ENCODE measurements around the gene AGAP1.
A peak's percentile ranks its signal among the peaks of the same experiment; 100 is the strongest.

The AGAP1 gene

DNA sequence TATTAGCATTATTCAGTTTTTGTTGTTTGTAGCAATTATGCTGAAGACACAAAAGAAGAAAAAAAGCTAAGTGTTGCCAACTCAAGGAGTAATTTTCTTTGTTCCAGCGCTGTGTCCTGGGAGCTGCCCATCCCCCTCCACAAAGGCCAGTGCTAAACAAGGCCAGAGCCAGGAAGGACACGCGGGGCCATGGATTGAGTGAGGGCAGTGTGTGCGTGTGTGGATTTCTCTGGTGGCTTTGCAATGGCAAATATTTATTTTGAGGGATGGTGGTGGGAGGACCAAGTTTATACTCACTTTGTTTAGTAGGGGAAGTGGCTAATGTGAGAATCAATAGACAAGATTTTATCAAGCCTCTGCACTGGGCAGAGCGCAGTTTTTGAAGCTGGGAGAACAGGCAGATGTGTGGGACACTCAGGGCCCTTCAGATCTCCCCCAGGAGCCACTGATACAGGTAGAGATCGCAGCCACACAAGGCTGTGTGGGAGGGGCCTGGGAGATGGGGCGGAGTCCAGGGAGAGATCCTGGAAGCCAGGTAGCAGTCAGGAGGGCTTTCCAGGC, 11.4 kb downstream of the AGAP1 start:
- intact Hi-C loops (cut with DNase I): loop anchor here (10.0 kb wide), 2 partner anchors 50 to 240 kb away; no protein-coding TSS in a partner anchor
- peak in 2 of 10 donors; percentile 32 to 55 for DNase-seq

DNA sequence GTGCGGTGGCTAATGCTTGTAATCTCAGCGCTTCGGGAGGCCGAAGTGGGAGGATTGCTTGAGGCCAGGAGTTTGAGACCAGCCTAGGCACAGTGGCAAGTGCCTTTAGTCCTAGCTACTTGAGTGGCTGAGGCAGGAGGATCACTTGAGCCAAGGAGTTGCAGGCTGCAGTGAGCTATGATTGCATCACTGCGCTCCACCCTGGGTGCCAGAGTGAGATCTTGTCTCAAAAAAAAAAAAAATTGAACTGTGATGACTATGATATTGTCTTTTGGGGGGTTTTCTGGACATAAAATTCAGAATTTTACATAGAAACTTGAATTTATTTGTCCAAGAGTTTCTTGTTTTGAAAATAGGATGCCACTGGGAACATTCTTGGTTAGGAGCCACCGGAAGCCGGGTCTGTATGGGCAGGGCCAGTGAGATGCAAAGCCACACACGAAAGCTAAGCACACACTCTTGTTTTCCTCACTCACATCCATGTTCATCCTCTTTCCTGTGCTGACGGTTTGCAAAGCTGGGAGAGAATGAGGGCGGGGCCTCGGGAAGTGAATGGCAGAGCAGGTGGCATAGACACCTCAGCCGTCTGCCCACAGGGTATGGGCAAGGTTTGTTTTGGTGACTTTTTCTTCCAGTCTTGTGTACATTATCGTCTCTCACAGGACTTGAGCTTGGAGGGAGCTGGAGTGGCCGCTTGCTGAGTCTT, 12.6 kb downstream of the AGAP1 start:
- no peak for DNase-seq
- intact Hi-C loops (cut with DNase I): loop anchor here (10.0 kb wide), 2 partner anchors 48 to 238 kb away; no protein-coding TSS in a partner anchor

GRCh38 chr2:235506997-235507615, 13.3 kb downstream of the AGAP1 start:
- intact Hi-C loops (cut with DNase I): loop anchor here (10.0 kb wide), 2 partner anchors 48 to 238 kb away; no protein-coding TSS in a partner anchor
- DNase-seq: no peak

DNA sequence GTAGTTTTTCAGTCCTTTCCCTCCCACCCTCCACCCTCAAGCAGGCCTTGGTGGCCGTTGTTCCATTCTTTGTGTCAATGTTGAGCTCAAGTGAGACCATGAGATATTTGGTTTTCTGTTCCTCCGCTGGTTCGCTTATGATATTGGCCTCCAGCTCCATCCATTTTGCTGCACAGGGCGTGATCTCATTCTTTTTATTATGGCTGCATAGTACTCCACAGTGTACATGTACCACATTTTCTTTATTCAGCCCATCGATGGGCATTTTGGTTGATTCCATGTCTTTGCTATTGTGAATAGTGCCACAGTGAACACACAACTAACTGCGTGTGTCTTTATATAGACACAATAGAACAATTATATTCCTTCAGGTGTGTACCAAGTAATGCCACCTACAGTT, 14.1 kb downstream of the AGAP1 start:
- no peak for DNase-seq
- intact Hi-C loops (cut with DNase I): loop anchor here (10.0 kb wide), 2 partner anchors 47 to 237 kb away; no protein-coding TSS in a partner anchor

- intact Hi-C loops (cut with DNase I): loop anchor here (10.0 kb wide), 2 partner anchors 46 to 236 kb away; no protein-coding TSS in a partner anchor
- no peak for DNase-seq
These were observed 14.7 kb downstream of the AGAP1 start for GRCh38 chr2:235508371-235509160.

DNA sequence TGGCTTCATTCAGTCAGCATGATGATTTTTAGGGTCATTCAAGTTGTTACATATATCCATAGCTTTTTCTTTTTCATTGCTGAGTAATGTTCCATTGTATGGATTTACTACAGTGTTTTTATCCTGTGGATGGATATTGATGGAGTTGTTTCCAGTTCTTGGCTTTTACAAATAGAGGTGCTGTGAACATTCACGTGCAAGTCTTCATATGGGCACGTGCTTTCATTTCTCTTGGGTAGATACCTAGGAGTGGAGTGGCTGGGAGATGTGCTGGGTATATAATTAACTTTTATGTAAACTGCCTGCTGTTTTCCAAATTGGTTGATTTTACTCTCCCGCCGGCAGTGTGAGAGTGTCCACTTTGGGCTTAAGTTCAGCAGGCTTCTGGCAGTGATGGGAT, 16.5 kb downstream of the AGAP1 start:
- intact Hi-C loops (cut with DNase I): no loop called here
- DNase-seq: no peak

DNA sequence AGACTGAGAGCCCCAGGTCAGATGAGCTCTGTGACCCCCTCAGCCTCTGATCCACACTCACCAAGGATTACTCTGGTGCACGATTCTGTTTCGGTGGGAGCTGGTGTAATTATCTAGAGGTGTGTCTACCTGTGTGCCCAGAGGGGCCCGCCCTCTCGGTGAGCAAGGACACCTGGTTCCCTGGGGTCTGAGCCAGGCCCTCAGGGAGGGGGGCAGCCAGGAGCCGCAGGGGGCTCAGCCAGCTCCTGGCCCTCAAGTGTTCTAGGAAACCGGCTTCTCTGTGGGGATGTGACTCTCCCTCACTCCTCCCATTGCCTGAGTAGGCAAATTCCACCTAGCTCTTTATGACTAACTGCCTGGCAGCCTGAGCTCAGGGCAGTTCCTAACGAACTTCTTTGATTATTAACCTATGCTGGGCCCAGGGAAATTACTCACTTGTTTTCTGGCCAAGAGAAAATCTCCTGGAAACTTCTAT, 17.4 kb downstream of the AGAP1 start:
- DNase-seq: no peak
- intact Hi-C loops (cut with DNase I): no loop called here

- no peak for DNase-seq
- intact Hi-C loops (cut with DNase I): no loop called here
These were observed 18.2 kb downstream of the AGAP1 start for GRCh38 chr2:235511751-235512698.

DNA sequence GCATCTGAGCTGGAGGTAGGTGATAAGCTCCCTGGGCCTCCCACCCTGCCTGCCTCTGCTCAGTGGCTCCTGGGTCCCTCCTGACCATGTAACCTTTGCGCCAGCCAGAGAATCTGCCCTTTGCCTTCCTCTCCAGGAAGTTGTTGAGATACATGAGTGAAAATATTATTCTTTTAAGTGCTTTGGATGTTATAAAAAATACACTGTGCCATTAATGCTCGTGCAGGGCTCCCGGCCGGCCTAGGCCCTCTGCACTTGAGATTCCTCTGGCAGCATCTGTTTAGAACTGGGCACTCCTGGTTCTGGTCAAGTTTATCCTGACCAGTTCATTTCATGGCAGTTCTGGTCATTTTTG, 18.8 kb downstream of the AGAP1 start:
- intact Hi-C loops (cut with DNase I): no loop called here
- DNase-seq: peak in 1 of 10 donors; percentile 35

DNA sequence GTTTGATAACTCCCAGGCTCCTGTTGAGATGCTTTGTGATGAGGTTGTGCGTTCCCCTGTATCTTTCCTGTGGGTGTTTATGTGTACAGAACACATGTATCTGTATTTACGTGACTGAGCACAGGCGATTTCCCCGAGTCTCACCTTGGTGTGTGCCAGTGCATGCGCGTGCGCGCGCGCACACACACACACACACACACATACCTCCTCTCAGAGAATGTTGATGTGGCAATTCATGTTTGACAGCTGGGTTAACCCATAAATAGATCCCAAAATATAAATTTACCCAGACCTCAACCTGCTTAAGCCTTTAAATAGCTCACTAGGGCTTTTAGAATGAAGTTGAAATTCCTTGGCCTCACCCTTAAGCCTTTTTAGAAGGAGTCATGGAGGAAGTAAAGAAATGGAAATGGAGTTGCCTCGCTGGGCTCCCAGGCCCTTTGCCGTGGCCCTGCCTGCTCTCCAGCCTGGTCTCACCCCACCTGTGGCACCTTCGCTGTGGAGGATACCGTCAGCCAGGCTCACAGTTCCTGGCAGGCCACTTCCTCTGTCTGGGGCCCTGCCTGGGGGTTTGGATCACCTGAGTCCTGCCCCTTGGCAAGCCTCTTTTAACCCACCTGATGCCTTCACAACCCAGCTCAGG, 20.3 kb downstream of the AGAP1 start:
- peak in 1 of 10 donors; percentile 45 for DNase-seq
- intact Hi-C loops (cut with DNase I): no loop called here

- DNase-seq: no peak
- intact Hi-C loops (cut with DNase I): no loop called here
These were observed 21.0 kb downstream of the AGAP1 start for GRCh38 chr2:235514627-235515363.

DNA sequence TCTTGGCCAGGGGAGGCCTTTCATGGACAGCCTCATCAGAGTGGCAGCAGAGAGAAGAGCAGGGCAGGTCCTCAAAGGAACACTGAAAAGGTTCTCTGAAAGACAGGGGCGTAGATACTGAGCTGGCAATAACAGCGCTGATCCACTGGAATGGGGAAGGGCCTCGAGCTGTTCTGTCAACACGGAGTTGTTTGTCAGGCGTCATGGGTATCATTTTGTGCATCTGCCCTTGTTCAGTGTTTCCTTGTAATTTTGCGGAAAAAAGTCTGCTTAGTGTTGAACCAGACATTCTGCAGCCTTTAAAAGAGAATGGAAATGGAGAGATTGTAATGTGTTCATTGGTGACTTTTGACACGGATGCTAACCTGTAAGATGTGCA, 21.5 kb downstream of the AGAP1 start:
- intact Hi-C loops (cut with DNase I): no loop called here
- peak in 1 of 10 donors; percentile 32 for DNase-seq

DNA sequence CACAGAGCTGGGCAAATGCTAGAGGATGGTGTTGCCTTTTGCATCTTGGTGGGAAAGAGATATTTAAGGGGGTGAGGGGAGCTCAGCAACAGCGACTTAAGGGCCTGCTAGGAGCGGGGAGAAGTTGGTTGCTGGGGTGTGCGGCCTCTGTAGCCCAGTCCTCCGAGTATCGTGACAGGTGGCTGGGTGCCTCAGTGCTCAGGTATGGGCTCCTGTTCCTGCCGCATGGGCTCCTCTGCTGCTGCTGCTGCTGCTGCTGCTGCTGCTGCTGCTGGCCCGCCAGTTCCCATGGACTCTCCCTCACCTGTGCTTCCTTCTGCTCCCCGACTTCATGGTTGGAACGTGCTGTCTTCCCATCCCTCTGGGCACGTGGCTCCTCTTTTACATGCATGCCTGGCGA, 22.0 kb downstream of the AGAP1 start:
- intact Hi-C loops (cut with DNase I): no loop called here
- DNase-seq: peak in 1 of 10 donors; percentile 17

- no peak for DNase-seq
- intact Hi-C loops (cut with DNase I): no loop called here
These were observed 22.4 kb downstream of the AGAP1 start for GRCh38 chr2:235516257-235516656.

- intact Hi-C loops (cut with DNase I): no loop called here
- DNase-seq: peak in 1 of 10 donors; percentile 61
These were observed 24.7 kb downstream of the AGAP1 start for GRCh38 chr2:235518322-235519090.

DNA sequence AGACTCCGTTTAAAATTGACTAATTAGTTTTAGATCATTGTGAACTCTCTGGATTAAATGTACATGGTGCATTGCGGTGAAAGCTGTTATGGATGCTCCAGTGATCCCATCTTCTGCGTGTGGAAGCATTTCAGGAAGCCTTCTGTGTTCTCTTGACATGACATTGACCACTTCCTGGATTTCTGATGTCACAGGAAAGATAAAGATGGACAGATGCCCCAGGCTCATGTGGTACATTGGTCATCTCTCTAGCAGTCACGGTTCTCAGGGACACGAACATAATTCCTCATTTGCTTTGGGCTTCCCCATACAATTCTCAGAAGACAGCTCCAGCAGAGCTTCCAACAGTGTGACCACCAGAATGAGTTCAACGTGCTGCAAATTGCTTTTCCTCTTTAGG, 26.9 kb downstream of the AGAP1 start:
- DNase-seq: no peak
- intact Hi-C loops (cut with DNase I): no loop called here

DNA sequence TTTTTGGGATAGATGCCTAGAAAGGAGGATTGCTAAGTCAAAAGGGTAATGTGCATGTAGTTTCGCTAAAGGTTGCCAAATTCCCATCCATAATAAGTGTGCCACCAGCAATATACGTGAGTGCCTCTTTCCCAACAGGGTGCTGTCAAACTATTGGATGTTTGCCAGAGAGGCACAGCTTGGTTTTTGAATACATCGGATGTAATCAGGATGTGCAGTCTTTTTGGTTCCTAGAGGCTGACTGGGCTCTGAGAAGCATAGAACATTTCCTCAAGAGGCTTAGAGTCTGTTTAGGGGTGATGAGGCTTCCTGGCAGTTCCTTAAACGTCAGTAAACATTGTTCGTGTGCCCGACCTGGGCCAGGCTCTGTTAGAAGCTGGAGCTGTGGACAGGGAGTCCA, 28.0 kb downstream of the AGAP1 start:
- no peak for DNase-seq
- intact Hi-C loops (cut with DNase I): no loop called here

DNA sequence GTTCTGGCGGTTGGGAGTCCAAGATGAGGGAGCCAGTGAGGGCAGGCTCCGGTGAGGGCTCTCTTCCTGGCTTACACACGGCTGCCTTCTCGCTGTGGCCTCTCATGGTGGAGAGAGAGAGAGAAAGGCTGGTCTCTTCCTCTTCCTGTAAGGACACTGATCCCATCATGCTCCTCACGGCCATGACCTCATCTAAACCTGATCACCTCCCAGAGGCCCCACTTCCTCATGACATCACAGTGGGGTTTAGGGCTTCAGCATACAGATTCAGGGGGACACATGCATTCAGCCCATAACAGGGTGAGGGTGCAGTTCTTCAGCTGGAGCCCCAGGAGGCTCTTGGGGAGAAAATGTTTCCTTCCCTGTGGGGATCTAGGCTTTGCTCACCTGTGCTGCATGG, 29.2 kb downstream of the AGAP1 start:
- no peak for DNase-seq
- intact Hi-C loops (cut with DNase I): no loop called here

Data from posterior cingulate gyrus (tissue), 11 donors.